Measurements from ENCODE around the gene PTS.

The PTS gene

DNA sequence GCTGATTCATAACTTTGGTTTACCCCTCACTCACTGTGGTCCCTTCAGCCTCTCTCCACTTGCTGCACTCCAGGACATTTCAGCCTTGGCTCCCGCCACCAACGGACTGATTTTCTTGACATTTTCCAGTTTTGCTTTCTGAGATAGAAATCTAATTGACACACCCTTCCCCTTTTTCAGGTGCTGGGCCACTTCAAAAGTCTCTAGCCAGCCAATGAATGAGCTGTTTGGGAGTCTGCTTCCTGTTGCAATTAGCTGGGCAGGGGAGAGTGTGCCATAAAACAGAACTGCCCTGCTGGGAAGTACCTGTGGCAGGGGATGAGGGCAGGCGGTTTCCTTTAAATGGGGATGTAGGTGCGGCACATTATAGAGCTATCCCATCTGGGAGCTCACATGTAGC lies 55.5 kb downstream of the PTS start:
- no peak overlapping the region for H3K4me3 ChIP-seq (ENCODE audit: low read depth, low read length)
- TF ChIP-seq, protein P1, sequence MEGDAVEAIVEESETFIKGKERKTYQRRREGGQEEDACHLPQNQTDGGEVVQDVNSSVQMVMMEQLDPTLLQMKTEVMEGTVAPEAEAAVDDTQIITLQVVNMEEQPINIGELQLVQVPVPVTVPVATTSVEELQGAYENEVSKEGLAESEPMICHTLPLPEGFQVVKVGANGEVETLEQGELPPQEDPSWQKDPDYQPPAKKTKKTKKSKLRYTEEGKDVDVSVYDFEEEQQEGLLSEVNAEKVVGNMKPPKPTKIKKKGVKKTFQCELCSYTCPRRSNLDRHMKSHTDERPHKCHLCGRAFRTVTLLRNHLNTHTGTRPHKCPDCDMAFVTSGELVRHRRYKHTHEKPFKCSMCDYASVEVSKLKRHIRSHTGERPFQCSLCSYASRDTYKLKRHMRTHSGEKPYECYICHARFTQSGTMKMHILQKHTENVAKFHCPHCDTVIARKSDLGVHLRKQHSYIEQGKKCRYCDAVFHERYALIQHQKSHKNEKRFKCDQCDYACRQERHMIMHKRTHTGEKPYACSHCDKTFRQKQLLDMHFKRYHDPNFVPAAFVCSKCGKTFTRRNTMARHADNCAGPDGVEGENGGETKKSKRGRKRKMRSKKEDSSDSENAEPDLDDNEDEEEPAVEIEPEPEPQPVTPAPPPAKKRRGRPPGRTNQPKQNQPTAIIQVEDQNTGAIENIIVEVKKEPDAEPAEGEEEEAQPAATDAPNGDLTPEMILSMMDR (IDR thresholded peaks at IDR 0.05; ENCODE audit: low read depth, low read length): no peak
- in situ Hi-C loops (cut with HindIII; ENCODE audit: low sequenced_read_pairs): no loop called here
- no peak for DNase-seq (ENCODE audit: low read depth, low spot score)

All from astrocyte of the spinal cord (primary cell).